Gastroesophageal sphincter (tissue), 3 donors: ENCODE data around the gene EMP1.

ENCODE experiments used
- EP300 ChIP-seq: sonication (generic); formaldehyde crosslinking; IDR thresholded peaks from one replicate; pipeline ENCODE4 v1.6.1; 2017; ENCODE audit warnings: antibody characterized with exemption, mild to moderate bottlenecking
- POLR2A ChIP-seq, 2 donors: fragments of 450-650 bp; IDR thresholded peaks; one replicate each; pipeline ENCODE4 v1.6.1; 2017; ENCODE audit warnings: antibody characterized with exemption in 2 of 2, mild to moderate bottlenecking in 2 of 2, moderate library complexity in 1 of 2
- TF ChIP-seq, protein P1 (sequence below), 4 experiments: fragments of 200-600 bp in 2 of 4; fragments of 450-650 bp in 2 of 4; sonication (generic) in 1 of 4; IDR thresholded peaks; one replicate each; pipeline ENCODE4 v1.5.1; 2017 to 2019; ENCODE audit warnings: antibody characterized with exemption in 4 of 4, mild to moderate bottlenecking in 2 of 4, moderate library complexity in 2 of 4

DNA sequence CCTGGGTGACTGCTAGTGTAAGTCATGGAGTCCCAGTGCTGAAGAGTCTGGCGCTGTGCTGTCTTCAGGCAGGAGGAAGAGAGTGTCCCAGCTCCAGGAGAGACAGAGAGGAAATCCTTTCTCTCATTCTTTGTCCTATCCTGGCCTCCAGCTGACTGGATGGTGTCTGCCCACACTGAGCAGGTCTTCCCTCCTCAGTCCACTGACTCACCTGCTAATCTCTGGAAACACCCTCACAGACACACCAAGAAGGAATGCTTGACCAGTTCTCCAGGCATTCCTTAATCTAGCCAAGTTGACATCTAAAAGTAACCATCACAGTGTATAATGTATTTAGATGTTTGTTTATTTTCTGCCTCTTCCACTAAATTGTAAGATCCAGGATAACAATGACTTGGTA is 53.9 kb downstream of the EMP1 start:
- TF ChIP-seq, protein P1, sequence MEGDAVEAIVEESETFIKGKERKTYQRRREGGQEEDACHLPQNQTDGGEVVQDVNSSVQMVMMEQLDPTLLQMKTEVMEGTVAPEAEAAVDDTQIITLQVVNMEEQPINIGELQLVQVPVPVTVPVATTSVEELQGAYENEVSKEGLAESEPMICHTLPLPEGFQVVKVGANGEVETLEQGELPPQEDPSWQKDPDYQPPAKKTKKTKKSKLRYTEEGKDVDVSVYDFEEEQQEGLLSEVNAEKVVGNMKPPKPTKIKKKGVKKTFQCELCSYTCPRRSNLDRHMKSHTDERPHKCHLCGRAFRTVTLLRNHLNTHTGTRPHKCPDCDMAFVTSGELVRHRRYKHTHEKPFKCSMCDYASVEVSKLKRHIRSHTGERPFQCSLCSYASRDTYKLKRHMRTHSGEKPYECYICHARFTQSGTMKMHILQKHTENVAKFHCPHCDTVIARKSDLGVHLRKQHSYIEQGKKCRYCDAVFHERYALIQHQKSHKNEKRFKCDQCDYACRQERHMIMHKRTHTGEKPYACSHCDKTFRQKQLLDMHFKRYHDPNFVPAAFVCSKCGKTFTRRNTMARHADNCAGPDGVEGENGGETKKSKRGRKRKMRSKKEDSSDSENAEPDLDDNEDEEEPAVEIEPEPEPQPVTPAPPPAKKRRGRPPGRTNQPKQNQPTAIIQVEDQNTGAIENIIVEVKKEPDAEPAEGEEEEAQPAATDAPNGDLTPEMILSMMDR (IDR thresholded peaks at IDR 0.05), result no peak
- no peak for TF ChIP-seq EP300
- no peak for TF ChIP-seq POLR2A (IDR thresholded peaks at IDR 0.05)
